ENCODE results near the gene SKP1.

The SKP1 gene

DNA sequence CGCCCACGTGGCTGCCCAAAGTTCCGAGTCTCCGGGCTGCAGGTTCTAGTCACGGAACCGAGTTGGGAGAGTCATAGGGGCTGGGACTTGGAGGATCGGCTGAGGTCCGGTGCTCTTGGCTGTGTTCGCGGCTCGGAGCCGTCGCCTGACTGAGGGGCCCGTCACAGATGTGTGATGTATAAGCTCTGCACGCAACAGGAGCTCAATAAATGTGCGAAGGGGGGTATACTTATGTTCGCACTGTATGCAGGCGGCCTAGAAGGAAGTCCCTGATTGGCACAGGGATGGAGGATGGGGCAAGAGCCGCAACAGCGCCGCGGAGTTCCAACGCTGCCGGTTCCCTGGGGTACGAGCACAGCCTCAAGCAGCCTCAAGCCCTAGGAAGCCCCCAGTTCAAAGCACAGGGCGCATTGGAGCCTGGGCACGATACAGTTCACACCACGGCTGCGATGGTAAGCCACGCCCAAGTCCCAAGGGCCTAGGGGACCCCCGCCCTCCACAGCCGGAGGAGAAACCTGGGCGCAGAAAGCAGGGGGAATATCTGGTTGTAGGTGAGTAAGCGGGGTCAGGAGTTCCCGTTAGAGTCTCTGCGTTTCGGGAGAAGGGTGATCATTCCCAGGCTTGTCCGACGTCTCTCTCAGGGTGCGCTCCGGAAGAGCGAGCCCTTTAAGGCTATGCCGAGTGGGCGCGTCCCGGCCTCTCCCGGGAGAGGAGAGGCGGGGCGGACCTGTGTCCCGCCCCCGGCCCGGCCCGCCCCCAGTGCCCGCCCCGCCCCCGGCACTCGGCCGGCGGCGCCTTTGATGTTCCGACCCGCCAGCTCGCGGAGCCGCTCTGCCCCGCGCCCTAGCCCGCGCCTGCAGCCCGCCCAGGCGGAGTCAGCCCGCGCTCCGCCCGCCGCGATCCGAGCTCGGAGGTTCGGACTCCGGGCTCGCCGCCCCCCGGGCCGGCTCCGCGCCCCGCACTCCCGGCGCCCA lies 62.6 kb downstream of the SKP1 start, which contains the start of gene TCF7:
Gene TCF7 (plus strand): TSS at position 780 of the 974 bp plus-strand sequence. CDS start 226 bp downstream, outside the sequence.
- DNase-seq (ENCODE audit: low read depth in 2 of 2) = peak; percentile 64 to 72

- no peak for DNase-seq (ENCODE audit: low read depth in 2 of 2)
Observed at GRCh38 chr5:134113363-134113889, 63.3 kb downstream of the SKP1 start.

GRCh38 chr5:134112726-134113362 lies 63.9 kb downstream of the SKP1 start:
- DNase-seq (ENCODE audit: low read depth in 2 of 2) = no peak

DNA sequence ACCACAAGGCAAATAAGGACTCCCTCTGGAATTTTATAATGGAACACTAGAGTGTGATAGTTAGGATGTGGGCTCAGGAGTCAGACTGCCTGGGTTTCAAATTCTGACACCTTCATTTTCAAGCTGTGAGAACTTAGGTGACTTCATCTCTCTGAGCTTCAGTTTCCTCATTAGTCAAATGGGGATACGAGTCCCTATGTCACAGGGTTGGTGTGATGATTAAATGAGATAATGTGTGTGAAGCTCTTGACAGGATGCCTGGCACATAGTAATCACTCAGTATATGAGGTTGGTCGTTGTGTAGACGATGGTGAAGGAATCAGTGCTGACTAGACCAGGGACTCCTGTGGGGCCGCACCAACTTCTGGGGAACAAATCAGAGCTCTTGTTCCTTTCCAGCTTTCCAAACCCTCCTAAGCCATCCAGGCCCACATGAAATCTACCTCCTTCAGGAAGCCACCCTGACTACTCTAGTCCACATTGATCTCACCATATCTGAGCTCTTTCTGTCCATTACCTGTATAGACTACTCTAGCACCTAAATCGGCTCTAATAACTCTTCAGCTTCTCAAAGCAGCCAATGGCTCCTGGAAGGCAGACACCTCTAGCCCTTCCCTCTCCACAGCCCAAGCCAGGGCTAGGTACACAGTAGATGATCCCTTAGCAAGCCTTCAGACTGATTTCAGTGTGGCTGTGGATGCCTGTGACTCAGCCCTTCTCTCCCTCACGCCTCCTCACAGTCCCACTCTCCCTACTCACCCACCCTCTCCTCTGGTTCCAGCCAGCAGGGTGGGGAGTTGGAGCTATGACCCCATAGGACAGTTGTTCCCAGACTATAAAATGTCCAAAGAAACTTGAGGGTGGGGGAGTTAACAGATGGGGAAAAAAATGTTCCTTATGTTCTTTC lies 64.8 kb downstream of the SKP1 start:
- no peak for DNase-seq (ENCODE audit: low read depth in 2 of 2)

DNA sequence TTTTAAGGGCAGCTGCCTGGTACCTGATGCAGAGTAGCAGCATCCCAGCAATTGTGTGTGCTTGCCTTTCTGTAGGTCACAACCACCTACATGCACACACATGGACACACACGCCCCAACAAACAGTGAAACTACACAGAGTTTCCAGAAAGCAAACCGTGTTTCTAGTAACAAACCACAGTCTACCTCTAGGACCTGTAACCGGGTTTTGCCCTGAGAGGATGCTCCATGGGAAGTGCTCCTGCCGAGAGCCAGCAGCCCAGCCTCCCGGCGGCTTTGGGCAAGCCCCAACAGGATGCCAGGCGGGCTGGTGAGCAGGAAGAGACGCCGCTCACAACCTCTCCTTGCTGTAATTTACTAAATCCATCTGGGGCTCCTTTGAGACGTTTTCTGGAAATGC lies 66.4 kb downstream of the SKP1 start:
- DNase-seq (ENCODE audit: low read depth in 2 of 2) = no peak

DNA sequence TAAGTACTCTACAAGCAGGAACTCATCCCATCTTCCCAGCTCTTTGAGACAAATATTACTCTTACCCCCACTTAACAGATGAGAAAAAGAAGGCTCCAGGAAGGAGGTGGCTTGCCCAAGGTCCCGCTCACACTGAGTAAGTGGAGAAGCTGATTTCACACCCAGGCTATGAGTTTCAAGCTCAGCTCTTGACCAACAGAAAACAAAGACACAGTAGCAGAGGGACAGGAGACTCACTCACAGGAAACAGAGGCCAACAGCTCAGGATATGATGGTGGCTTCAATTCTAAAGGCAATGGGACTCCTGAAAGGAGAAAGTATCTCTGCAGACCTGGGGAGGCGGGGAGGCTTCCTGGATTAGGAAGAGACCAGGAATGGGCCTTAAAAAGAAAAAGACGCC lies 69.0 kb downstream of the SKP1 start:
- no peak for DNase-seq (ENCODE audit: low read depth in 2 of 2)

DNA sequence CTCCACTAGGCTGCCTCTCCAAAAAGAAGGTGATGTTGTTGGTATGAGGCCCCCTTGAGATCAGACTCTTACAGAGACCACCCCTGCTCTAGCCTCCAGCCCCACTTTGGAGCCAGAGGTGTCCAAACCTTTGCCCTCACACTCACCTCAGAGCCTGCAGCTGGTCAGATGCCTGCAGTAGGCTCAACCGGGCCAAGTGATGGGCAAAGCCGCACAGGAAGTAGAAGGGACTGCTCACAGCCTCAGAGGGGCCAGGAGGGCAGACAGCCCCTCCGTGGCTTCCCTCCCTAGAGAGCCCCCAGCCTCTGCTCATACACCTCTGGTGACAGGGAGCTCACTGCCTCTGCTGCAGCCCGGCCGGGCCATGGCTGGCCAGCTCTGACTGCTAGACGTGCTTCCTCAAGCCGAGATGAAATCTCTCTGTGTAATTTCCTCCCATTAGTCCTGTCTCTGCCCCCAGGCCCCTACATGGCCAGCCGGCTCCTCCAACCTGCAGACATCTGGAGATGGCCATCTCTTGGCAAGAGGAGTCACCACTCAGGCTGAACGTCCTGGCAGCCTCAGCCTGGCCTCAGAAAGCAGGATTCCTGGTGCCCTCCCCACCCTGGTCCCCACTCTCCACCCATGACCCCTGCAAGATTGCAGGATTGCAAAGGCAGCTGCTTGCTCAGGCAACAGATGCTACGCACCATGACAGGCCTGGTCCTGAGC lies 69.6 kb downstream of the SKP1 start:
- no peak for DNase-seq (ENCODE audit: low read depth in 2 of 2)

DNA sequence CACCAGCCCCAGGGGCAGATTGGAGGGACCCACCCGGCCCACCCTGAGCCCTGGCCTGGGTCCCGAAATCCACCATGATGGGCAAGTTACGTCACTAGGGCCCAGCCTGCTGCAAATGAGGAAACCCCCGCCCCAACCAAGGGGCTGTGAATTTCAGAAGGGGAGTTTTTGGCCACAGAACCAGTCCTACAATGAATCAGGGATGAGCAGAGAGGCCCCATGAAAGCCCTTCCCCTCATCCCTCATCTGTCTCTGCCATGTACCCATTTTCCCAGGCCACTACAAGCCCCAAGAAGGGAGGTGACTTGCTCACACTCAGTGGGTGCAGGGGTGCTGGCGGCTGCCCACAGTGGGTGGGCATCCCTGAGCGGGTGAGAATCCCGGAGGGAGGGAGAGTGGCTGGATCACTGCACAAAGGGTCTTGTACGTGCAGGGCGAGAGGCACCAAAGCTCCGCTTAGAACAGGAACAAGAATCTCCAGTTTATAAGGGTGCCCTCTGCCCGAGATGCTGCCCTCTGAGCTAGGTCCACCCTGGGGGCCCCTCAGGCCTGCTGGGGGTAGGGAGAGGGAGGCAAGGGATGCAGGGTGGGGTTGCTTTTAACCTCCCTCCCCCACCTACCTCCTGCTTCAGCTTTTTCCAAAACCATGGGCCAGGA lies 72.6 kb downstream of the SKP1 start:
- no peak for DNase-seq (ENCODE audit: low read depth in 2 of 2)

GRCh38 chr5:134103397-134103796 lies 73.4 kb downstream of the SKP1 start:
- no peak for DNase-seq (ENCODE audit: low read depth in 2 of 2)

- peak; percentile 70 to 78 for DNase-seq (ENCODE audit: low read depth in 2 of 2)
Observed at GRCh38 chr5:134101686-134102439, 74.9 kb downstream of the SKP1 start.

GRCh38 chr5:134100283-134101091 lies 76.3 kb downstream of the SKP1 start:
- peak; percentile 63 to 72 for DNase-seq (ENCODE audit: low read depth in 2 of 2)

- no peak for DNase-seq (ENCODE audit: low read depth in 2 of 2)
Observed at GRCh38 chr5:134099939-134100282, 76.8 kb downstream of the SKP1 start.

DNA sequence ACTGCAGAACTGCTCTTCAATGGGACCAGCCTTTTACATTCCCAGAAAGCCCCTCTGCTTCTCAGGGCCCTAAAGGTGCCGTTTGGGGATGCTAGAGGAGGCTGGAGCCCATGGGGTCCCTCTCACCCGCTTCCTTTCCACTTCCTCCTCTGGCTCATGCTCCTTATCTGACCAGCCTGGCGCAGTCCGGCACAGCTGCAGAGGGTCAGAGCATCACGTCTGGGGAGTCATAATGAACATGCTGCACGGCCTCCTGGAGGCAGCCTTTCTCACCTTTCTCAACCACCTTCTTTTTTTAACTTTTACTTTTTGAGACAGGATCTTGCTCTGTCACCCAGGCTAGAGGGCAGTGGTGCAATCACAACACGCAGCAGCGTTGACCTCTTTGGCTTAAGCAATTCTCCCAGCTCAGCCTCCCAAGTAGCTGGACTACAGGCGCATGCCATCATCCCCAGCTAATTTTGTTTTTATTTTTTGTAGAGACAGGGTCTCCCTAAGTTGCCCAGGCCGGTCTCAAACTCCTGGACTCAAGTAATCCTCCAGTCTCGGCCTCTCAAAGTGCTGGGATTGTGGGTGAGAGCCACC lies 77.4 kb downstream of the SKP1 start:
- no peak for DNase-seq (ENCODE audit: low read depth in 2 of 2)

All from stimulated activated CD4-positive, alpha-beta T cell treated with anti-CD3 and anti-CD28 coated beads, Interleukin-1b, Interleukin-23, amount 100 ng/mL, for 4 hours (primary cell).